ENCODE measurements around the gene PKLR. TPM values are rescaled to one million over a fixed set of nuclear protein-coding genes. Genes with fewer than 3 reads are reported as not detected.

PKLR gene
- polyA plus RNA-seq, 1 of the 3 experiments (the other 2 are of a cell fraction), result not detected

DNA sequence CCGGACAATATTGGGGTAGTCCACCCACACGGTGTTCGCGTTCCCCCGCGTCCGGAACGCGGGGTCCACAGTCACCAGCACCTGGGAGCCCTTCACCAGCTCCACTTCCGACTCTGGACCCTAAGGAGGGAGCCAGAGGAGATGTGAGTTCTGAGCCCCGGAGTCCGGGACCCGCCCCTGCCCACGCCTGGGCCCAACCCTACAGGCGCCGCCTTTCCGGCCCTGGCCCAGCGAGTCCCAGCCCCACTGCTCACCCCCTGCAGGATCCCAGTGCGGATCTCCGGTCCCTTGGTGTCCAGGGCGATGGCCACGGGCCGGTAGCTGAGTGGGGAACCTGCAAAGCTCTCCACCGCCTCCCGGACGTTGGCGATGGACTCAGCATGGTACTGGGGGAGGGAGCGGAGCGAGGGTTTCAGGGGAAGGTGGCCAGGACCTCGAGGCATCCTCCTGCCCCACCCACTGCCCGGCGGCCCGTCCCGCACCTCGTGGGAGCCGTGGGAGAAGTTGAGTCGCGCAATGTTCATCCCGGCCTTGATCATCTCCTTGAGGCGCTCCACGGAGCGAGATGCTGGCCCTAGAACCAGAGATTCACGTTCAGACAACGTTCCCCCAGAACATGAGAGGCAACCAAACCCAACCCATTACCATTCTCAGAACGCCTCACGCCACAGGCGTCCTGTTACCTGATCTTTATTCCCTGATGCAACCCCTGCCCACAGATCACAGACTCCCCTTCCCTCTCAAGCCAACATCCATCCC, 5.9 kb downstream of the PKLR start:
- Histone ChIP-seq H3K4me3 (ENCODE audit: low read depth in 2 of 2, low read length in 1 of 2) (no peak overlapping the region), H3K9me2 (no peaks in the 10 kb centered on the region), H3K36me3 (replicated peaks in 1 of 2; ENCODE audit: control insufficient read depth in 1 of 2, insufficient read depth in 2 of 2, low read length in 1 of 2) (no peaks in the 10 kb centered on the region), H3K9ac (no peak overlapping the region), H3K4me1 (ENCODE audit: control insufficient read depth in 1 of 2, insufficient read depth in 2 of 2, low read depth in 1 of 2, low read length in 1 of 2) (no peaks in the 10 kb centered on the region), H3K27ac (ENCODE audit: low read depth in 2 of 2, low read length in 1 of 2) (no peak overlapping the region), H3K4me2 (no peak overlapping the region), H3K79me2 (ENCODE audit: insufficient read depth) (no peaks in the 10 kb centered on the region), H3F3A (replicated peaks; ENCODE audit: insufficient read depth) (no peaks in the 10 kb centered on the region), H3K9me3 (no peaks in the 10 kb centered on the region), H2AFZ (ENCODE audit: low read depth) (no peak overlapping the region), H3K27me3 (ENCODE audit: insufficient read depth) (no peaks in the 10 kb centered on the region), H4K20me1 (ENCODE audit: insufficient read depth) (no peaks in the 10 kb centered on the region)
- DNase-seq, result no peak
- ChIA-PET CTCF (interaction anchor here (0.9 kb wide), 1 partner anchor 13 kb away, joined by 3 read pairs; no protein-coding TSS in a partner anchor), POLR2A (no interaction called here)
- WGBS (ENCODE audit: low lambda C conversion rate), result 70% methylated on average over 24 of the region's 47 CpGs
- TF ChIP-seq NRF1 (IDR thresholded peaks at IDR 0.05; ENCODE audit: low read depth, low read length), result no peak
- TF ChIP-seq FOXJ3 (CRISPR knock-in tag; IDR thresholded peaks at IDR 0.05), result no peak
- TF ChIP-seq NFIC (IDR thresholded peaks at IDR 0.05; ENCODE audit: borderline replicate concordance), result no peak
- TF ChIP-seq GATA2 (CRISPR knock-in tag; IDR thresholded peaks at IDR 0.05), result no peak
- no peak for TF ChIP-seq EZH2phosphoT487 (IDR thresholded peaks at IDR 0.05; ENCODE audit: borderline replicate concordance, low read depth)
- TF ChIP-seq FOSL2 (IDR thresholded peaks at IDR 0.05; ENCODE audit: borderline replicate concordance, low read depth), result no peak
- TF ChIP-seq MXI1 (IDR thresholded peaks at IDR 0.05; ENCODE audit: low read depth, low read length), result no peak
- TF ChIP-seq, protein P1, sequence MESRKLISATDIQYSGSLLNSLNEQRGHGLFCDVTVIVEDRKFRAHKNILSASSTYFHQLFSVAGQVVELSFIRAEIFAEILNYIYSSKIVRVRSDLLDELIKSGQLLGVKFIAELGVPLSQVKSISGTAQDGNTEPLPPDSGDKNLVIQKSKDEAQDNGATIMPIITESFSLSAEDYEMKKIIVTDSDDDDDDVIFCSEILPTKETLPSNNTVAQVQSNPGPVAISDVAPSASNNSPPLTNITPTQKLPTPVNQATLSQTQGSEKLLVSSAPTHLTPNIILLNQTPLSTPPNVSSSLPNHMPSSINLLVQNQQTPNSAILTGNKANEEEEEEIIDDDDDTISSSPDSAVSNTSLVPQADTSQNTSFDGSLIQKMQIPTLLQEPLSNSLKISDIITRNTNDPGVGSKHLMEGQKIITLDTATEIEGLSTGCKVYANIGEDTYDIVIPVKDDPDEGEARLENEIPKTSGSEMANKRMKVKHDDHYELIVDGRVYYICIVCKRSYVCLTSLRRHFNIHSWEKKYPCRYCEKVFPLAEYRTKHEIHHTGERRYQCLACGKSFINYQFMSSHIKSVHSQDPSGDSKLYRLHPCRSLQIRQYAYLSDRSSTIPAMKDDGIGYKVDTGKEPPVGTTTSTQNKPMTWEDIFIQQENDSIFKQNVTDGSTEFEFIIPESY (IDR thresholded peaks at IDR 0.05; ENCODE audit: borderline replicate concordance, low read depth), result no peak

DNA sequence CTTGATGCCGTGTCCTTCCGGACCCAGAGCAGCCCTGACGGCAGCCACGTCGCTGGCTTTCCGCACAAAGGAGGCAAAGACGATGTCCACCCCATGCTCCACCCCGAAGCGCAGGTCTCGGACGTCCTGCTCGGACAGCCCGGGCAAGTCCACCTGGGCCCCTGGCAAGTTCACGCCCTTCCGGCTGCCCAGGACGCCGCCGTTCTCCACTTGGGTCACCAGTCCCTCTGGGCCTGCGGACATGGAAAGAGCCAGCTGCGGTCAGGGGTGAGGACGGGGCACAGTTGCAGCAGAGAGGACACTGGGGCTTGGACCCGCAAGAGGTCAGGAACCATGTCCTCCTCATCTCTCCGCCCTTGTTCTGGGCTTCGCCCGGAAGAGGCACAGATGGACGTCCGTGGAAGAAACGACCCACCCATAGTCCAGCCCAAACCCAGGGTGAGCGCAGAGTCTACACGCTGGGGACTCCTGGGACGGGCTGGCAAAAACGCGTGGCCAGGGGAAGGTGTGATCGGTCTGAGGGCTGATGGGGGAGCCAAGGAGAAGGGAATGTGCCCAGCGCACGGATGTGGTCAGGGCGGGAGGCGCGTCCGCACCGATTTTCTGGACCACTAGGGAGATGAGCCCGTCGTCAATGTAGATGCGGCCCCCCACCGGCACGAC, 6.6 kb downstream of the PKLR start:
- Histone ChIP-seq H3K27ac (ENCODE audit: low read depth in 2 of 2, low read length in 1 of 2) (no peak overlapping the region), H3K4me1 (ENCODE audit: control insufficient read depth in 1 of 2, insufficient read depth in 2 of 2, low read depth in 1 of 2, low read length in 1 of 2) (no peaks in the 10 kb centered on the region), H2AFZ (ENCODE audit: low read depth) (no peak overlapping the region), H3K4me2 (no peak overlapping the region), H3F3A (replicated peaks; ENCODE audit: insufficient read depth) (no peaks in the 10 kb centered on the region), H3K27me3 (ENCODE audit: insufficient read depth) (no peaks in the 10 kb centered on the region), H3K9ac (no peak overlapping the region), H3K79me2 (ENCODE audit: insufficient read depth) (no peaks in the 10 kb centered on the region), H3K9me3 (no peaks in the 10 kb centered on the region), H3K36me3 (replicated peaks in 1 of 2; ENCODE audit: control insufficient read depth in 1 of 2, insufficient read depth in 2 of 2, low read length in 1 of 2) (no peaks in the 10 kb centered on the region), H4K20me1 (ENCODE audit: insufficient read depth) (no peaks in the 10 kb centered on the region), H3K9me2 (no peaks in the 10 kb centered on the region), H3K4me3 (ENCODE audit: low read depth in 2 of 2, low read length in 1 of 2) (no peak overlapping the region)
- DNase-seq, result no peak
- CTCF ChIA-PET, result no interaction called here
- WGBS (ENCODE audit: low lambda C conversion rate), result 87% methylated on average over 46 of the region's 46 CpGs
- POLR2A ChIA-PET, result no interaction called here
- TF ChIP-seq NRF1 (IDR thresholded peaks at IDR 0.05; ENCODE audit: low read depth, low read length), result no peak
- no peak for TF ChIP-seq MXI1 (IDR thresholded peaks at IDR 0.05; ENCODE audit: low read depth, low read length)
- no peak for TF ChIP-seq RCOR1 (IDR thresholded peaks at IDR 0.05; ENCODE audit: low read length)
- TF ChIP-seq FOXM1 (IDR thresholded peaks at IDR 0.05; ENCODE audit: low read depth), result no peak
- TF ChIP-seq, protein P1 (IDR thresholded peaks at IDR 0.05; ENCODE audit: borderline replicate concordance, low read depth), result no peak
- TF ChIP-seq, protein P2, sequence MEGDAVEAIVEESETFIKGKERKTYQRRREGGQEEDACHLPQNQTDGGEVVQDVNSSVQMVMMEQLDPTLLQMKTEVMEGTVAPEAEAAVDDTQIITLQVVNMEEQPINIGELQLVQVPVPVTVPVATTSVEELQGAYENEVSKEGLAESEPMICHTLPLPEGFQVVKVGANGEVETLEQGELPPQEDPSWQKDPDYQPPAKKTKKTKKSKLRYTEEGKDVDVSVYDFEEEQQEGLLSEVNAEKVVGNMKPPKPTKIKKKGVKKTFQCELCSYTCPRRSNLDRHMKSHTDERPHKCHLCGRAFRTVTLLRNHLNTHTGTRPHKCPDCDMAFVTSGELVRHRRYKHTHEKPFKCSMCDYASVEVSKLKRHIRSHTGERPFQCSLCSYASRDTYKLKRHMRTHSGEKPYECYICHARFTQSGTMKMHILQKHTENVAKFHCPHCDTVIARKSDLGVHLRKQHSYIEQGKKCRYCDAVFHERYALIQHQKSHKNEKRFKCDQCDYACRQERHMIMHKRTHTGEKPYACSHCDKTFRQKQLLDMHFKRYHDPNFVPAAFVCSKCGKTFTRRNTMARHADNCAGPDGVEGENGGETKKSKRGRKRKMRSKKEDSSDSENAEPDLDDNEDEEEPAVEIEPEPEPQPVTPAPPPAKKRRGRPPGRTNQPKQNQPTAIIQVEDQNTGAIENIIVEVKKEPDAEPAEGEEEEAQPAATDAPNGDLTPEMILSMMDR (IDR thresholded peaks at IDR 0.05), result no peak
- no peak for TF ChIP-seq NFIC (IDR thresholded peaks at IDR 0.05; ENCODE audit: borderline replicate concordance)
- TF ChIP-seq, protein P3, sequence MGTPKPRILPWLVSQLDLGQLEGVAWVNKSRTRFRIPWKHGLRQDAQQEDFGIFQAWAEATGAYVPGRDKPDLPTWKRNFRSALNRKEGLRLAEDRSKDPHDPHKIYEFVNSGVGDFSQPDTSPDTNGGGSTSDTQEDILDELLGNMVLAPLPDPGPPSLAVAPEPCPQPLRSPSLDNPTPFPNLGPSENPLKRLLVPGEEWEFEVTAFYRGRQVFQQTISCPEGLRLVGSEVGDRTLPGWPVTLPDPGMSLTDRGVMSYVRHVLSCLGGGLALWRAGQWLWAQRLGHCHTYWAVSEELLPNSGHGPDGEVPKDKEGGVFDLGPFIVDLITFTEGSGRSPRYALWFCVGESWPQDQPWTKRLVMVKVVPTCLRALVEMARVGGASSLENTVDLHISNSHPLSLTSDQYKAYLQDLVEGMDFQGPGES (IDR thresholded peaks at IDR 0.05; ENCODE audit: low read depth, low read length), result no peak
- TF ChIP-seq RAD21 (IDR thresholded peaks at IDR 0.05; ENCODE audit: low read length), result no peak
- TF ChIP-seq, protein P4, sequence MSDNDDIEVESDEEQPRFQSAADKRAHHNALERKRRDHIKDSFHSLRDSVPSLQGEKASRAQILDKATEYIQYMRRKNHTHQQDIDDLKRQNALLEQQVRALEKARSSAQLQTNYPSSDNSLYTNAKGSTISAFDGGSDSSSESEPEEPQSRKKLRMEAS (IDR thresholded peaks at IDR 0.05; ENCODE audit: low read depth), result no peak
- TF ChIP-seq RXRA (IDR thresholded peaks at IDR 0.05; ENCODE audit: borderline replicate concordance, low read depth), result no peak
- TF ChIP-seq EP300 (IDR thresholded peaks at IDR 0.05; ENCODE audit: borderline replicate concordance in 1 of 2, low read depth in 1 of 2, low read length in 1 of 2), result no peak
